Measurements from ENCODE around the gene LTBP1. TPM values are rescaled to one million over a fixed set of nuclear protein-coding genes. Genes with fewer than 3 reads are reported as not detected.

LTBP1 gene
- polyA plus RNA-seq (2011; rRNA removed), result 106 and 124 TPM in 2 replicates
- polyA minus RNA-seq (2011; rRNA and poly(A)+ RNA removed), result 71.6 and 73.9 TPM in 2 replicates

GRCh38 chr2:32946314-32947075 is at the start of gene LTBP1:
Gene LTBP1, plus strand, starts transcription at chr2:32946953. Its CDS starts 372 bp downstream, at chr2:32947325.
- peak; percentile 93 for TF ChIP-seq CTCF (IDR thresholded peaks at IDR 0.05; ENCODE audit: insufficient read depth, low read depth, low read length)
- H3K36me3 ChIP-seq (ENCODE audit: control insufficient read depth, insufficient read depth, low read length), result no peaks in the 10 kb centered on the region; the same call in 1 of the 2 replicates
- DNase-seq (ENCODE audit: low read depth), result no peak

GRCh38 chr2:32900246-32900973 is 46.3 kb upstream of the LTBP1 start:
- ChIA-PET CTCF (interaction anchor here (0.6 to 1.5 kb wide), 2 partner anchors 16 to 38 kb away, joined by 3 read pairs; no protein-coding TSS in a partner anchor), POLR2A (no interaction called here)
- no peak for TF ChIP-seq CTCF (IDR thresholded peaks at IDR 0.05; ENCODE audit: insufficient read depth, low read depth, low read length)
- Histone ChIP-seq H3K4me3 (ENCODE audit: low read depth, low read length) (no peak overlapping the region), H3K27me3 (ENCODE audit: control insufficient read depth, insufficient read depth, low read length) (peaks cover 16% of the 10 kb centered on the region), H3K36me3 (ENCODE audit: control insufficient read depth, insufficient read depth, low read length) (no peaks in the 10 kb centered on the region)
- DNase-seq (ENCODE audit: low read depth), result no peak

More at GRCh38 chr2:32946314-32947075, at the start of gene LTBP1:
- H3K4me3 ChIP-seq (ENCODE audit: low read depth, low read length), result peak within 1 kb of the TSS; percentile 72
- H3K27me3 ChIP-seq (ENCODE audit: control insufficient read depth, insufficient read depth, low read length), result no peaks in the 10 kb centered on the region; the same call in none of the 2 replicates
- ChIA-PET CTCF (interaction anchor here (0.7 to 1.8 kb wide), 7 partner anchors 8 to 163 kb away, joined by 3 to 7 read pairs (median 3); no protein-coding TSS in a partner anchor), POLR2A (no interaction called here)

GRCh38 chr2:32901313-32901712 is 45.4 kb upstream of the LTBP1 start:
- CTCF ChIA-PET, result interaction anchor here (0.6 to 1.5 kb wide), 2 partner anchors 17 to 37 kb away, joined by 3 read pairs; no protein-coding TSS in a partner anchor
- no peak for TF ChIP-seq CTCF (IDR thresholded peaks at IDR 0.05; ENCODE audit: insufficient read depth, low read depth, low read length)
- POLR2A ChIA-PET, result no interaction called here
- DNase-seq (ENCODE audit: low read depth), result no peak
- H3K4me3 ChIP-seq (ENCODE audit: low read depth, low read length), result no peak overlapping the region
- no peaks in the 10 kb centered on the region for H3K36me3 ChIP-seq (ENCODE audit: control insufficient read depth, insufficient read depth, low read length)
- peaks cover 16% of the 10 kb centered on the region for H3K27me3 ChIP-seq (ENCODE audit: control insufficient read depth, insufficient read depth, low read length)

- no peaks in the 10 kb centered on the region for H3K36me3 ChIP-seq (ENCODE audit: control insufficient read depth, insufficient read depth, low read length)
- H3K27me3 ChIP-seq (ENCODE audit: control insufficient read depth, insufficient read depth, low read length), result peaks cover 16% of the 10 kb centered on the region
- ChIA-PET POLR2A (no interaction called here), CTCF (interaction anchor here (0.8 to 1.1 kb wide), 3 partner anchors 10 to 23 kb away, joined by 3 to 4 read pairs (median 4); no protein-coding TSS in a partner anchor)
- H3K4me3 ChIP-seq (ENCODE audit: low read depth, low read length), result no peak overlapping the region
- no peak for TF ChIP-seq CTCF (IDR thresholded peaks at IDR 0.05; ENCODE audit: insufficient read depth, low read depth, low read length)
- no peak for DNase-seq (ENCODE audit: low read depth)
Measured at GRCh38 chr2:32902174-32902573, 44.6 kb upstream of the LTBP1 start.

- Histone ChIP-seq H3K36me3 (ENCODE audit: control insufficient read depth, insufficient read depth, low read length) (no peaks in the 10 kb centered on the region), H3K27me3 (ENCODE audit: control insufficient read depth, insufficient read depth, low read length) (peaks cover 15% of the 10 kb centered on the region), H3K4me3 (ENCODE audit: low read depth, low read length) (no peak overlapping the region)
- no peak for DNase-seq (ENCODE audit: low read depth)
- POLR2A ChIA-PET, result no interaction called here
- CTCF ChIA-PET, result no interaction called here
- TF ChIP-seq CTCF (IDR thresholded peaks at IDR 0.05; ENCODE audit: insufficient read depth, low read depth, low read length), result no peak
Measured at GRCh38 chr2:32902986-32903385, 43.8 kb upstream of the LTBP1 start.

All from BJ (cell line).